Tongue (tissue), 2 donors: Measurements from ENCODE around the gene ABHD16A. TPM values are rescaled to one million over a fixed set of nuclear protein-coding genes. Genes with fewer than 3 reads are reported as not detected.
A peak's percentile ranks its signal among the peaks of the same experiment; 100 is the strongest.

Experiments used
- DNase-seq: peaks from one replicate; pipeline ENCODE4 v3.0.0-alpha.2; 2015
- total RNA-seq: library from RNA; depleted of rRNA; stranded (reverse); fragments of >200 nt; gene quantifications from one replicate; pipeline ENCODE4 v1.2.3, GENCODE V29; 2014

The ABHD16A gene
- total RNA-seq, 1 donor from 2014 or later: 46.2 TPM

GRCh38 chr6:31730631-31731086 lies 27.5 kb upstream of the ABHD16A start:
- DNase-seq: no peak

- DNase-seq: peak; percentile 98
Observed at GRCh38 chr6:31729979-31730630, 27.0 kb upstream of the ABHD16A start.

- DNase-seq: peak; percentile 97
Observed at GRCh38 chr6:31729515-31729978, 26.4 kb upstream of the ABHD16A start.

GRCh38 chr6:31728767-31729514 lies 25.8 kb upstream of the ABHD16A start, which contains the start of gene DDAH2:
Gene DDAH2 (minus strand): TSS chr6:31729299. CDS start chr6:31729161, 138 bp downstream.
- DNase-seq: no peak

GRCh38 chr6:31727717-31728671 lies 24.9 kb upstream of the ABHD16A start:
- DNase-seq: no peak

- DNase-seq: no peak
Observed at GRCh38 chr6:31727034-31727716, 24.1 kb upstream of the ABHD16A start.

- DNase-seq: no peak
Observed at GRCh38 chr6:31725502-31726350, 22.6 kb upstream of the ABHD16A start.

- DNase-seq: no peak
Observed at GRCh38 chr6:31723980-31724691, 21.0 kb upstream of the ABHD16A start.

- DNase-seq: no peak
Observed at GRCh38 chr6:31723245-31723979, 20.3 kb upstream of the ABHD16A start, which contains the start of gene MPIG6B. Gene MPIG6B (plus strand): TSS chr6:31723373. CDS start chr6:31723384, 11 bp downstream.

GRCh38 chr6:31722173-31722572 lies 19.0 kb upstream of the ABHD16A start:
- DNase-seq: no peak

GRCh38 chr6:31721351-31722020 lies 18.4 kb upstream of the ABHD16A start, which contains the start of gene LY6G6C:
Gene LY6G6C (minus strand): TSS chr6:31721746. CDS start chr6:31721679, 67 bp downstream.
- no peak for DNase-seq

GRCh38 chr6:31720196-31720770 lies 17.2 kb upstream of the ABHD16A start:
- no peak for DNase-seq

- DNase-seq: no peak
Observed at GRCh38 chr6:31719001-31719400, 15.9 kb upstream of the ABHD16A start.

GRCh38 chr6:31718265-31718664 lies 15.1 kb upstream of the ABHD16A start:
- DNase-seq: peak; percentile 61

GRCh38 chr6:31717499-31718222 lies 14.5 kb upstream of the ABHD16A start:
- DNase-seq: no peak

GRCh38 chr6:31715022-31715958 lies 12.2 kb upstream of the ABHD16A start, which contains the start of gene LY6G6D:
Gene LY6G6D (plus strand): TSS chr6:31715348. CDS start chr6:31715356, 8 bp downstream.
- DNase-seq: peak; percentile 83
